GM21529 (cell line): ENCODE results near the gene LRBA.
"Not testable (repeated sequence)": the region's sequence is repeated elsewhere in the genome, so short reads cannot be mapped to it uniquely, and the experiment has no call there.

ENCODE experiments used
- ATAC-seq: cut with Tn5 transposase; IDR thresholded peaks from one replicate; pipeline ENCODE4 v1.9.1; 2021; ENCODE audit not compliant: unreplicated experiment

LRBA gene

GRCh38 chr4:150579551-150580234 lies 435.4 kb downstream of the LRBA start:
- no peak for ATAC-seq

GRCh38 chr4:150578745-150579501 lies 436.2 kb downstream of the LRBA start:
- no peak for ATAC-seq

- no peak for ATAC-seq
These were observed 437.3 kb downstream of the LRBA start for GRCh38 chr4:150577796-150578195.

- no peak for ATAC-seq
These were observed 440.4 kb downstream of the LRBA start for GRCh38 chr4:150574678-150575077.

GRCh38 chr4:150573534-150573933 lies 441.6 kb downstream of the LRBA start:
- no peak for ATAC-seq

GRCh38 chr4:150572704-150573504 lies 442.2 kb downstream of the LRBA start:
- ATAC-seq = no peak

GRCh38 chr4:150570862-150571261 lies 444.2 kb downstream of the LRBA start:
- ATAC-seq = no peak

- ATAC-seq = no peak
These were observed 445.0 kb downstream of the LRBA start for GRCh38 chr4:150569998-150570535.

GRCh38 chr4:150569384-150569987 lies 445.6 kb downstream of the LRBA start:
- ATAC-seq = no peak

GRCh38 chr4:150567070-150567469 lies 448.0 kb downstream of the LRBA start:
- ATAC-seq = no peak

- not testable (repeated sequence) for ATAC-seq
These were observed 450.1 kb downstream of the LRBA start for GRCh38 chr4:150564967-150565366.

GRCh38 chr4:150562751-150563150 lies 452.3 kb downstream of the LRBA start:
- ATAC-seq = no peak

- no peak for ATAC-seq
These were observed 452.8 kb downstream of the LRBA start for GRCh38 chr4:150562250-150562649.

- ATAC-seq = no peak
These were observed 453.8 kb downstream of the LRBA start for GRCh38 chr4:150561143-150561737.

- ATAC-seq = not testable (repeated sequence)
These were observed 457.3 kb downstream of the LRBA start for GRCh38 chr4:150557811-150558210.

GRCh38 chr4:150547154-150547838 lies 467.8 kb downstream of the LRBA start:
- ATAC-seq = no peak

- no peak for ATAC-seq
These were observed 468.8 kb downstream of the LRBA start for GRCh38 chr4:150546286-150546685.

- no peak for ATAC-seq
These were observed 472.0 kb downstream of the LRBA start for GRCh38 chr4:150543042-150543441.

- ATAC-seq = no peak
These were observed 473.4 kb downstream of the LRBA start for GRCh38 chr4:150541681-150542080.

- ATAC-seq = no peak
These were observed 474.1 kb downstream of the LRBA start for GRCh38 chr4:150540959-150541360.
